ENCODE results near the gene YWHAE.
"Not testable (repeated sequence)": the region's sequence is repeated elsewhere in the genome, so short reads cannot be mapped to it uniquely, and the experiment has no call there.

YWHAE gene

GRCh38 chr17:1390432-1391367 is 9.3 kb downstream of the YWHAE start:
- no peak for DNase-seq (ENCODE audit: low read depth)
- H3K4me3 ChIP-seq (ENCODE audit: low read depth, low read length): no peak overlapping the region
- TF ChIP-seq CTCF (IDR thresholded peaks at IDR 0.05; ENCODE audit: low read depth, low read length, missing control alignments): no peak

GRCh38 chr17:1387490-1388227 is 12.4 kb downstream of the YWHAE start:
- not testable (repeated sequence) for H3K4me3 ChIP-seq (ENCODE audit: low read depth, low read length); DNase-seq (ENCODE audit: low read depth)

GRCh38 chr17:1386675-1387190 is 13.3 kb downstream of the YWHAE start:
- DNase-seq (ENCODE audit: low read depth); H3K4me3 ChIP-seq (ENCODE audit: low read depth, low read length): not testable (repeated sequence)

- no peak for DNase-seq (ENCODE audit: low read depth)
- no peak overlapping the region for H3K4me3 ChIP-seq (ENCODE audit: low read depth, low read length)
- TF ChIP-seq CTCF (IDR thresholded peaks at IDR 0.05; ENCODE audit: low read depth, low read length, missing control alignments): no peak
Observed at GRCh38 chr17:1386265-1386664, 13.8 kb downstream of the YWHAE start.

GRCh38 chr17:1385861-1386260 is 14.2 kb downstream of the YWHAE start:
- no peak overlapping the region for H3K4me3 ChIP-seq (ENCODE audit: low read depth, low read length)
- no peak for TF ChIP-seq CTCF (IDR thresholded peaks at IDR 0.05; ENCODE audit: low read depth, low read length, missing control alignments)
- DNase-seq (ENCODE audit: low read depth): no peak

- no peak overlapping the region for H3K4me3 ChIP-seq (ENCODE audit: low read depth, low read length)
- TF ChIP-seq CTCF (IDR thresholded peaks at IDR 0.05; ENCODE audit: low read depth, low read length, missing control alignments): no peak
- DNase-seq (ENCODE audit: low read depth): no peak
Observed at GRCh38 chr17:1384905-1385435, 15.1 kb downstream of the YWHAE start.

- TF ChIP-seq CTCF (IDR thresholded peaks at IDR 0.05; ENCODE audit: low read depth, low read length, missing control alignments): no peak
- no peak overlapping the region for H3K4me3 ChIP-seq (ENCODE audit: low read depth, low read length)
- DNase-seq (ENCODE audit: low read depth): peak; percentile 68
Observed at GRCh38 chr17:1379930-1380313, 20.1 kb downstream of the YWHAE start.

Data from GM12864 (cell line).